CD14-positive monocyte (primary cell): ENCODE results near the gene TRPC6. TPM values are rescaled to one million over a fixed set of nuclear protein-coding genes. Genes with fewer than 3 reads are reported as not detected.

Experiments
- DNase-seq, 3 donors: peaks; one replicate each; pipeline ENCODE4 v3.0.0-alpha.2; 2011 to 2022
- H2AFZ ChIP-seq: 2 replicates; pipeline ENCODE4 v1.6.0; 2012; ENCODE audit warnings: mild to moderate bottlenecking, low read depth, low read length, inconsistent platforms; ENCODE audit not compliant: insufficient read depth, poor library complexity, severe bottlenecking
- H3K27ac ChIP-seq, 2 donors: 1 replicate in 1 of 2; 2 replicates in 1 of 2; pipeline ENCODE4 v1.5.1; 2012 to 2013; ENCODE audit warnings: low read length in 2 of 2, control low read depth in 1 of 2, inconsistent platforms in 1 of 2, low read depth in 1 of 2, mild to moderate bottlenecking in 1 of 2
- H3K27me3 ChIP-seq, 2 donors: one replicate each; pipeline versions ENCODE4 v1.6.0 to v1.6.1; 2011 to 2013; ENCODE audit warnings: low read length in 2 of 2; ENCODE audit not compliant: control insufficient read depth in 2 of 2, insufficient read depth in 2 of 2
- H3K36me3 ChIP-seq, 2 donors: replicated peaks in 1 of 2; 1 replicate in 1 of 2; 2 replicates in 1 of 2; pipeline versions ENCODE4 v1.5.1 to v1.6.1; 2012 to 2013; ENCODE audit warnings: low read length in 2 of 2, control low read depth in 1 of 2, inconsistent platforms in 1 of 2, mild to moderate bottlenecking in 1 of 2; ENCODE audit not compliant: insufficient read depth in 2 of 2, control insufficient read depth in 1 of 2
- H3K4me1 ChIP-seq, 2 donors: 1 replicate in 1 of 2; 2 replicates in 1 of 2; pipeline versions ENCODE4 v1.5.1 to v1.6.1; 2012 to 2013; ENCODE audit warnings: low read length in 2 of 2, control low read depth in 1 of 2, inconsistent platforms in 1 of 2, mild to moderate bottlenecking in 1 of 2, moderate library complexity in 1 of 2; ENCODE audit not compliant: insufficient read depth in 2 of 2, control insufficient read depth in 1 of 2
- H3K4me2 ChIP-seq: replicated peaks from 2 replicates; pipeline ENCODE3; 2012; ENCODE audit warnings: low read length, moderate library complexity, mild to moderate bottlenecking; ENCODE audit not compliant: poor library complexity, severe bottlenecking; ENCODE audit errors: extremely low read depth
- H3K4me3 ChIP-seq, 3 experiments: fragments of 200-600 bp in 1 of 3; sonication (generic) in 1 of 3; replicated peaks in 1 of 3; 1 replicate in 2 of 3; 2 replicates in 1 of 3; pipeline ENCODE4 v1.5.1; 2011 to 2013; ENCODE audit warnings: low read length in 3 of 3, mild to moderate bottlenecking in 3 of 3, control low read depth in 2 of 3, low read depth in 2 of 3, inconsistent platforms in 1 of 3, moderate library complexity in 1 of 3
- H3K79me2 ChIP-seq: 2 replicates; pipeline ENCODE4 v1.6.0; 2012; ENCODE audit warnings: mild to moderate bottlenecking, control low read depth, inconsistent platforms, low read length, moderate library complexity; ENCODE audit not compliant: insufficient read depth
- H3K9ac ChIP-seq: 2 replicates; pipeline ENCODE4 v1.6.0; 2017; ENCODE audit warnings: low read length, mild to moderate bottlenecking; ENCODE audit not compliant: insufficient read depth, poor library complexity, severe bottlenecking
- H3K9me3 ChIP-seq, 2 donors: replicated peaks in 1 of 2; 1 replicate in 1 of 2; 2 replicates in 1 of 2; pipeline versions ENCODE4 v1.5.1 to v1.6.1; 2012 to 2013; ENCODE audit warnings: low read length in 2 of 2, control low read depth in 1 of 2; ENCODE audit not compliant: control insufficient read depth in 1 of 2, insufficient read depth in 1 of 2
- H4K20me1 ChIP-seq: 2 replicates; pipeline ENCODE4 v1.6.0; 2012; ENCODE audit warnings: mild to moderate bottlenecking, low read length, control low read depth, moderate library complexity; ENCODE audit not compliant: insufficient read depth
- H3K27ac Mint-ChIP-seq, 7 donors: one replicate each; pipeline ENCODE4 v1.8.0; 2020; ENCODE audit warnings: mild to moderate bottlenecking in 7 of 7, mixed read lengths in 7 of 7, moderate library complexity in 6 of 7, inconsistent platforms in 2 of 7
- H3K27me3 Mint-ChIP-seq, 3 donors: one replicate each; pipeline ENCODE4 v1.8.0; 2021 to 2022; ENCODE audit warnings: low read depth in 3 of 3, mild to moderate bottlenecking in 3 of 3, mixed read lengths in 3 of 3, moderate library complexity in 3 of 3, inconsistent platforms in 1 of 3
- H3K36me3 Mint-ChIP-seq, 2 donors: one replicate each; pipeline ENCODE4 v1.8.0; 2020; ENCODE audit warnings: mixed read lengths in 2 of 2, inconsistent platforms in 1 of 2, mild to moderate bottlenecking in 1 of 2
- H3K4me1 Mint-ChIP-seq: one replicate; pipeline ENCODE4 v1.8.0; 2020; ENCODE audit warnings: mild to moderate bottlenecking, mixed read lengths
- H3K4me3 Mint-ChIP-seq, 2 donors: one replicate each; pipeline ENCODE4 v1.8.0; 2020; ENCODE audit warnings: mild to moderate bottlenecking in 2 of 2, mixed read lengths in 2 of 2, moderate library complexity in 1 of 2
- H3K9me3 Mint-ChIP-seq, 7 donors: one replicate each; pipeline ENCODE4 v1.8.0; 2020 to 2022; ENCODE audit warnings: mixed read lengths in 7 of 7, mild to moderate bottlenecking in 6 of 7, moderate library complexity in 6 of 7, inconsistent platforms in 2 of 7
- CTCF ChIP-seq: fragments of 200-600 bp; IDR thresholded peaks from one replicate; pipeline ENCODE4 v1.8.0; 2022; ENCODE audit warnings: antibody characterized with exemption, mild to moderate bottlenecking
- WGBS: methylation state at CpG from one replicate; pipeline ENCODE4 v1.1.5; 2013; ENCODE audit warnings: missing lambda C conversion rate; ENCODE audit not compliant: insufficient coverage; 5-methylcytosine and 5-hydroxymethylcytosine counted together
- intact Hi-C, 2 donors: fragments of 100-400 bp; cut with micrococcal nuclease; formaldehyde crosslinking; loops; one replicate each; pipeline versions ENCODE4 v1.15.0 to v1.15.1; 2023
- polyA plus RNA-seq, 3 donors: library from polyadenylated mRNA; depleted of rRNA in 1 of 3; unstranded in 2 of 3; stranded (reverse) in 1 of 3; fragments of 300-500 nt in 2 of 3; fragments of >200 nt in 1 of 3; fragmentation: Illumina TruSeq in 2 of 3; gene quantifications; 1 replicate in 2 of 3; 2 replicates in 1 of 3; pipeline ENCODE4 v1.2.3, GENCODE V29; 2012 to 2021

The TRPC6 gene
- polyA plus RNA-seq, 3 donors, result 0.01 TPM; not detected in 2

GRCh38 chr11:101442936-101443521 is 140.8 kb downstream of the TRPC6 start:
- TF ChIP-seq CTCF, result no peak
- intact Hi-C loops, result no loop called here
- 92% methylated on average over 7 of the region's 8 CpGs for WGBS
- H3K9me3 Mint-ChIP-seq, result peaks cover 0 to 2% (median 0%) of the 10 kb centered on the region in 7 donors
- H3K27me3 ChIP-seq, result no peaks in the 10 kb centered on the region
- no peak overlapping the region for H2AFZ ChIP-seq
- no peaks in the 10 kb centered on the region for H3K4me1 ChIP-seq
- DNase-seq, result no peak
- no peak overlapping the region for H3K4me3 Mint-ChIP-seq
- H3K27me3 Mint-ChIP-seq, result no peaks in the 10 kb centered on the region
- no peak overlapping the region for H3K9ac ChIP-seq
- no peaks in the 10 kb centered on the region for H3K36me3 Mint-ChIP-seq
- H3K4me3 ChIP-seq, result no peak overlapping the region
- H3K4me2 ChIP-seq, result no peak overlapping the region
- no peaks in the 10 kb centered on the region for H3K9me3 ChIP-seq
- no peaks in the 10 kb centered on the region for H3K36me3 ChIP-seq
- H4K20me1 ChIP-seq, result no peaks in the 10 kb centered on the region
- H3K27ac ChIP-seq, result no peak overlapping the region
- no peaks in the 10 kb centered on the region for H3K4me1 Mint-ChIP-seq
- H3K79me2 ChIP-seq, result no peaks in the 10 kb centered on the region
- no peak overlapping the region for H3K27ac Mint-ChIP-seq

DNA sequence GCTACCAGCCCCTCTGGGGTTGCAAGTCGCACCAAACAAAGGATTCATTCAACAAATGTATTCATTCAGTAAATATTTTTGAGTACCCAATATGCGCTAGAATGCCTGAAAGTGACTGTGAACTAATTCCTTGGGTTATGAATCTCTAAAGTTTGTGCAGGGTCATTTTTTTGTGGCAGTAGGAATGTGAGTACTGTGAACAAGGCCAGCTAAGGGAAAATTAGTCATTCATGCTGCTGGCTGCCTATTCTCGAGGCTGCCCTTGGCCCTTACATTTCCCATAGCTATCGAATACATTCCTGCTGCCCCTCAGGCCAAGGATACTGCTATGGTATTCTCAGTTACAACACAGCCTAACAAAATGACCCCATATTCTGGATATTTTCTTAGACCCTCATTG is 141.6 kb downstream of the TRPC6 start:
- H3K4me3 ChIP-seq, result no peak overlapping the region
- Mint-ChIP-seq H3K27ac (no peak overlapping the region), H3K36me3 (no peaks in the 10 kb centered on the region), H3K9me3 (peaks cover 0 to 2% (median 0%) of the 10 kb centered on the region in 7 donors), H3K4me3 (no peak overlapping the region), H3K4me1 (no peaks in the 10 kb centered on the region), H3K27me3 (no peaks in the 10 kb centered on the region)
- H3K27me3 ChIP-seq, result no peaks in the 10 kb centered on the region
- no CpG with 5 or more reads among the region's 4 CpGs for WGBS
- H4K20me1 ChIP-seq, result no peaks in the 10 kb centered on the region
- intact Hi-C loops, result no loop called here
- no peak overlapping the region for H3K27ac ChIP-seq
- H3K9me3 ChIP-seq, result no peaks in the 10 kb centered on the region
- no peaks in the 10 kb centered on the region for H3K79me2 ChIP-seq
- no peak overlapping the region for H2AFZ ChIP-seq
- no peaks in the 10 kb centered on the region for H3K36me3 ChIP-seq
- H3K4me1 ChIP-seq, result no peaks in the 10 kb centered on the region
- H3K9ac ChIP-seq, result no peak overlapping the region
- H3K4me2 ChIP-seq, result no peak overlapping the region
- no peak for DNase-seq
- TF ChIP-seq CTCF, result no peak
